OCI-M1 (cell line): ENCODE data around the gene MARK3.
A peak's percentile ranks its signal among the peaks of the same experiment; 100 is the strongest.

Source experiments
- DNase-seq: peaks from one replicate; lab custom pipeline; 2025; lab: John Stamatoyannopoulos, UW

The MARK3 gene

GRCh38 chr14:103436533-103436932 lies 51.3 kb downstream of the MARK3 start:
- DNase-seq: no peak

- DNase-seq: no peak
Measured at GRCh38 chr14:103442288-103442687, 57.1 kb downstream of the MARK3 start.

DNA sequence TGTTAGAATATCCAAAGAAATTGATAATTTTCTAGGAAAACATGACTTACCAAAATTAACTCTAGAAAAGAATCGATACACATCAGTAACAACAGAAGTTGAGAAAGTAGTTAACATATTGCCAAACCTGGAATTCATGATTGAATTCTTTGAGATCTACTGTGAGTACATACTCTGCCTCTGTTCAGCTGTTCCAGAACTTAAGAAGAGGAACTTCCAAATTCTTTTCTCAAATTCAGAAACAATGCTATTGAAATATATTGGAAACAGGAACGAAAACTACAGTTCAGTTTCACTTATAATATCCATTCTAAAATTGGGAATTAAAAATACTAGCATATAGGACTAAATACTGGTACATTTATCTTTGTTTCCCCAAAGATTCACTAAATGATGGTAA lies 57.9 kb downstream of the MARK3 start:
- no peak for DNase-seq

- peak; percentile 22 for DNase-seq
Measured at GRCh38 chr14:103444837-103445524, 59.8 kb downstream of the MARK3 start.

- no peak for DNase-seq
Measured at GRCh38 chr14:103445806-103446205, 60.6 kb downstream of the MARK3 start.

DNA sequence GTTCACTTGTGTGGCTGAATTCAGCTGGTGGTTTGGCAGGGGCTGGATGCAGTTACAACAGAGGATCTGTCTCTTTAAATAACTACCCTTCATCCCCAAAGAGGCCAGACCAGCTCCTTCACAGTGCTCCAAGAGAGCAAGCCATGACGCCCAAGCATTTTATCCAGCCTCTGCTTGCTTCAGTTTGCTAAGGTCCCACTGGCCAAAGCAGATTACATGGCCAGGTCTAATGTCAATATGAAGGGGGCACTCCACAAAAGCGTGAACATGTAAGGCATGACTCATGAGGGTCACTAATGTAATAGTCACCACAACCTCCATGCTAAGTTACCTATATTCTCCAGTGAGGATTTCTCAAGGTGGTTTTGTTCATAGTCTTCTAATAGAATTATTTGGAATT lies 62.9 kb downstream of the MARK3 start:
- DNase-seq: no peak

DNA sequence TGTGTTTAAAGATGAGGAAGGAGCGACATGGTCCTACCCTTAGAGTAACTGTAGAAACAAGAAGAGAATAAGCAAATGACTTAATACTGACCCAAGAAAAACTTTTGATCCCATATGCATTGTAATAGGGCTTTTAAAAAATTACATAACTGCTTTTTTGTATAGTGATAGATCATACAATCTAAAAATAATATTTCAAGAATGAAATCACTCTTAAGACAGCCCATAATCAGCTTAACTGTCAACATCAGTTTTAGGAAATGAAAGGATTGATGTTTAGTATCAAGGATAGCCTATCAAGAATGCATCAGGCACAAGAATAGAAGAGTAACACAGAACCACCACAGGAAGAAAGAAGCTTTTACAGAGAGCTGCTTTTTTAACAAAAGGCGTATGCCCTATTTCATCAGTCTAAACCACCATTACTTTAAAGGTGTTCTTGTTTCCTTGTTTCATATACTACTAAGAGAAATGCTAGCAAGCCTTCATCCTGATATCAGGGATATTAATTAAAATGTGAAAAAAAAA lies 64.5 kb downstream of the MARK3 start:
- DNase-seq: no peak

DNA sequence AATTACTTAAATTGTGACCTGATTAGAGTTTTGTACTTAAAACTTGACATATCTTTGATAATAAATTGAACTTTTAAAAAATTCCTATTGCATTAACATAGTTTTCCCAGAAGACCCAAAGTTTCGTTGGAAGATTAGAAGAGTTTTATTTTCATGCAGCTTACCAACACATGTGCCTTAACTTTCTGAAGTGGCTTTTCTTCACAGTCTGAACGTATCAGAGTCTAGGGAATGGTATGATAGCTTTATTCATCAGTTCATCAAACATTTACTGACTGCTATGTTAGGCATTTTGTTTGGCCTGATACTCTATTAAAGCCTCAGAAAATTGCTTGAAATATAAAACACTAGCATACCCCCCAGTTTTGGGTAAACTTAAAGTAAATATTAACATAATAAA lies 65.2 kb downstream of the MARK3 start:
- DNase-seq: no peak

GRCh38 chr14:103451401-103451800 lies 66.2 kb downstream of the MARK3 start:
- DNase-seq: no peak

- DNase-seq: no peak
Measured at GRCh38 chr14:103453791-103454190, 68.6 kb downstream of the MARK3 start.

DNA sequence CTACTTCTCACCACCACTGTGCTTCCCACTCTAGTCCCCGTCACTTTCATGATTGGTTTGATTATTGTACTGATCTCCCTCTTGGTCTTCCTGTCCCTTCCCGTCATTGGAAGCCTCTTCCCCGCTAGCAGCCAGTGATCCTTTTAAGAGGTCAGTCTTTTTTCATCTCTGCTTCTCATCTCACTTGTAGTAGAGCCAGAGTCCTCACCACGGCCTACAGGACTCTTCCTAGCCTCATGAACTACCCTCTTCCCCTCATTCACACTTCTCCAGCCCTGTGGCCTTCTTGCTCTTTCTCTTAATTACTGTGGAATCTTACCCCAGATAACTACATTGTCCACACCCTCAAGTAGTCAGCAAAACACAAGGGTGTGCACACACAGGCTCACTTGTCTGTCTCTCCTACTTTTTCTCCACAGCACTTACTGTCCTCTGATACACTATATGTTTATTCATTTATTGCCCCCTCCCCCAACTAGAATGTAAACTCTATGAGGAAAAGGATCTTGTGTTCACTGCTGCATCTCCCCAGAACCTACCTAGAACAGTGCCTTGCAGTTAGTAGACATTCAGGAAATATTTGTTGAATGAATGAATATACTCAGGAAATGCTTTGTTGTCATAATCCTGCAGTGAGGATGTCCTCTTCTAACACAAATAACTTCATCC lies 71.1 kb downstream of the MARK3 start:
- no peak for DNase-seq

- no peak for DNase-seq
Measured at GRCh38 chr14:103460415-103460814, 75.2 kb downstream of the MARK3 start.

- no peak for DNase-seq
Measured at GRCh38 chr14:103463149-103463548, 77.9 kb downstream of the MARK3 start.

GRCh38 chr14:103463851-103464250 lies 78.6 kb downstream of the MARK3 start:
- DNase-seq: no peak

DNA sequence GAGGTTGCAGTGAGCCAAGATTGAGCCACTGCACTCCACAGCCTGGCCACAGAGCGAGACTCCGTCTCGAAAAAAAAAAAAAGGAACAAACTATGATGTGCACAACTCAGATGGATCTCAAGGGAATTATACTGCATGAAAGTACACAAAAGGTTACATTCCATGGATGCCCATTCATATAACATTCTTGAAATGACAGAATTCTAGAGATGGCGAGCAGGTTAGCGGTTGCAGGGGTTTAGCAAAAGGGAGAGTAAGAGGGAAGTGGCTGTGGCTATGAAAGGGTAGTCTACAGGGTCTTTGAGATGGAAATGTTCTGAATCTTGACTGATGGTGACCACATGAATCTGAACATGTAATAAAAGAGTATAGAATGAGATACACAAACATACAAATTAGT lies 87.7 kb downstream of the MARK3 start:
- no peak for DNase-seq

DNA sequence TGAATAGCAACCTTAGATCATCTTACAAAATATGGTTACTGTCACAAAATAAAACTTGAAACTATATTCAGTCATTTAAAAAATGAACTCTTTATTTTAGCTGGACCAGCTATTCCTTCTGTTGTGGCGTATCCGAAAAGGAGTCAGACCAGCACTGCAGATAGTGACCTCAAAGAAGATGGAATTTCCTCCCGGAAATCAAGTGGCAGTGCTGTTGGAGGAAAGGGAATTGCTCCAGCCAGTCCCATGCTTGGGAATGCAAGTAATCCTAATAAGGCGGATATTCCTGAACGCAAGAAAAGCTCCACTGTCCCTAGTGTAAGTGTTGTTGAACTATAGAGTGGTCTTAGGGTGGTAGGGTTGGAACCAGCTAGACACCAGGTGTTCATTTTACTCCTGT lies 89.7 kb downstream of the MARK3 start:
- DNase-seq: no peak

DNA sequence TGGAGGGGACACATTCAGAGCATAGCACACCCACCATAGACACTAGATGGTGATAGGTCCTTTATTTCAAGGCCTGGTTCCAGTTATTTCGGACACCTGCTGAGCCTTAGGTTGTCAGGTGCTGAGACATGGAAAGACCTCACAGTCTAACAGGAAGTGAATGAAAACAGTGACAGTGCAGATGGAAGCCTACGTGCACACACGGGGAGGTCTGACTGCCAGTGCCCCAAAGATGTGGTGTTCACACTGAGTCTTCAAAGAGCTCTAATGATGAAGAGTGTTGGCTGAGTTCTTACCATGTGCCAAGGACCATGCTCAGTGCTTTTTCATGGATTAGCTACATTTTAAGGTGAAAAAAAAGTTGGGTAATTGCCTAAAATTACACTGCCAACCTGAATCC lies 90.8 kb downstream of the MARK3 start:
- no peak for DNase-seq

DNA sequence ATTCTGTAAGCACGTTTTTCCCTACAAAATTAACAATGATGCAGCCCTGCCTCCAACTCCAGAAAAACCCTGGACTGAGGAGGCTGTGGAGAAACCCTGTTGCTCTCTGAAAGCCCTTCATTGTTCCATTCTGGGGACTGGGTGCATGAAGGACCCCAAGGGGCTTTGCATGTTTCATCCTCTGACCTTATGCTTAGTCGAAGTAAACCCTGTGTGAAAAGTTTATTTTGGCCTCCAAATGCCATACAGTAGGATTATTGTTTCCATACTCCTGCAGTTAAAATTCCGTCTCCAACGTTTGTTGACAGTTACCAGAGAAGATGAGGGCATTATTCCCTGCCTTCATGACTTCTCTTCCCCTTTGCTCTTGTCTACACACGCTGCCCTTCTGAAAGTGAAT lies 91.4 kb downstream of the MARK3 start:
- DNase-seq: no peak

GRCh38 chr14:103480595-103480994 lies 95.4 kb downstream of the MARK3 start:
- no peak for DNase-seq

DNA sequence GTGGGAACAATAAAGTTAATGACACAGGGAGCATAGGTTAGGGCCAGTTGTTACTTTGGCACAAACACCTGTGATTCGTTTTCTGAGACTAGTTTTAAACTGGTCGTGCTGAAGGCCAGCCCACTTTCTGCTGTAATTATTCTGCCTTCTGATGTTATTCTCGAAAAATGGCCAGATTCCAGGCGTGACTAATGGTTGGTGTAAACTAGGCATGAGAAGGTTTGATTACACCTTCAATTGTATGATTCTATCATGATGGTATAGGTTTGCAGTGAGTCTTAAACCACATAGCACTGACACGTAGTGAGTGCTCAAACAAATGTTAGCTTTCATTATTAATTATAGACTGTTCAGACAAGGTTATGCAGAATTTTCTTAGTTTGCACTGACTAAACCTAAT lies 98.4 kb downstream of the MARK3 start:
- DNase-seq: no peak

DNA sequence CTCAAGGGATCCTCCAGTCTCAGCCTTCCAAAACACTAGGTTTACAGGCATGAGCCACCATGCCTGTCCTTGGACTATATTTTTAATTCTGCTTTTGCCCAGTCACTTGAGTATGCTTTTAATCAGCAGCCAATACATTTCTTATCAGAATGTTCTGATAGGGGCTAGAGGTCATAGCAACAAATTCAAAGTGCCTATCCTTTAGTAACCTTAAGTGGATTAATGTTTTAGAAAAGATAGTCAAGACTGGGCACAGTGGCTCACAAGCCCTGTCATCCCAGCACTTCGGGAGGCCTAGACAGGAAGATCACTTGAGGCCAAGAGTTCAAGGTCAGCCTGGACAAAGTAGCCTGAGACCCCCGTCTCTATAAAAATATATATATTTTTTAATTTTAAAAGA lies 100.3 kb downstream of the MARK3 start:
- DNase-seq: no peak

- no peak for DNase-seq
Measured at GRCh38 chr14:103488071-103488470, 102.9 kb downstream of the MARK3 start.

GRCh38 chr14:103488960-103489359 lies 103.7 kb downstream of the MARK3 start:
- no peak for DNase-seq

DNA sequence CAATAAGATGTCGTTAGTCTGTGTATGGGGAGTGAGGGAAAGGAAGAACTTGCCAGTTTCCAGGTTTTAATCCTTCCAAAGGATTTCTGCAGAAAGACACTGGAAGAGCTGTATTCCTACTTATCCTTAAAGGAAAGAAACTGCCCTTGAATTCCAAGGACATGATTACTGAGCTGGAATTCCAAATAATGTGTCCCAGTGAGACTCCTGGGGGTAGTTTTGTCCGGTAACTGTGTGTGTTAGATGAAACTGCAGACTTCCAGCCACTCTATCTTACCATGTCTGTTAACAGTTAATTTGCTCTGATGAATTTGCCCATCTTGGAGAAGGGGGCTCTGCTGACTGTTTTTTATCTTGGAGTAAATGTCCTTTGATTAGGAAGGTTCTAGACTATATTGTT lies 104.4 kb downstream of the MARK3 start:
- no peak for DNase-seq
